ENCODE measurements around the gene OPRD1.
"Not testable (repeated sequence)": the region's sequence is repeated elsewhere in the genome, so short reads cannot be mapped to it uniquely, and the experiment has no call there.

The OPRD1 gene

DNA sequence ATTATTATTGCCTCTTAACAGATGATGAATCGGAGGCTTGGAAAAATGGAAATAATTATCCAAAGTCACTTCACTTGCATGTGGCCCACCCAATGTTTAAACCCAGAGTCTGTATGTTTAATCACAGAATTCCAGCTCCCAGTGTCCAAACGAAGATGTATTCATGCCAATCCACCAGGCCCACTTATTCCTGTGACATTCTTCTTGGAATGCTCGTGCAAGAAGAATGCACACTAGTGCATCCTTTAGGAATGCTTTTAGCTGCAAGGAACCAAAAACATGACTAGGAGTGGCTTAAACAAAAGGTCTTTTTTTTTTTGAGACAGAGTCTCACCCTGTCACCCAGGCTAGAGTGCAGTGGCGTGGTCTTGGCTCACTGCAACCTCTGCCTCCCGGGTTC lies 8.9 kb upstream of the OPRD1 start:
- DNase-seq, result no peak

DNA sequence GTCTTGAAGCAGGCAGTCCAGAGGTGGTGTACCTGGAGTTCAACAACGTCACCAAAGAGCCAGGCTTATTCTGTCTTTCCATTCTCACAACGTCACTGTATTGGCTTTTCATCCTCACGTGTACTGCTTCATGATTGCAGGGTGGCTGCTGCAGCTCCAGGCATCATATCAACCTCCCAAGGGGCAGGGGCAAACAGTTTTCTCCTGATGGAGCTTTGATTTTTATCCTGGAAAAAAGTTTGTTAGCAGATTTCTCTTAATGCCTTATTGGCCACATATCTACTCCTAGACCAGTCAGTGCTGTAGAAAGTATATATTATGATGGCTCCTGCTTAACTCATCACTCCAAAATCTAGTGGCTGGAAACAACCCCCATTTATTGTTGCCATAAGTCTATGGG lies 8.3 kb upstream of the OPRD1 start:
- DNase-seq, result no peak

DNA sequence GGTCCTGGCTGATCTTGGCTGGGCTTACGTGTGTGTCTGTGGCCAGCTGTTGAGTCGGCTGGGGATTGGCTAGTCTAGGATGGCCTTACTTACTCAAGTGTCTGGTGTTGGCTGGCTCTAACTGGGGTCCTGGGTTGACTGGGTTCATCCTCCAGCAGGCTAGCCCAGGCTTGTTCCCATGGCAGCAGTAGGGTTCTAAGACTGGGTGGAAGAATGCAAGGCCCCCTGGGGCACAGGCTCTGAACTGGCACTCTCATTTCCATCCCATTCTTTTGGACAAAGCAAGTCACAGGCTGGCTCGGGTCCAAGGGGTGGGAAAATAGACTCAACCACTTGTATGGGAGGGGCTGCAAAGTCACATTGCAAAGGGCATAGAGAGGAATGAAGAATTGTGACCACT lies 7.9 kb upstream of the OPRD1 start:
- no peak for DNase-seq

- no peak for DNase-seq
Observed at GRCh38 chr1:28807046-28807445, 4.9 kb upstream of the OPRD1 start.

DNA sequence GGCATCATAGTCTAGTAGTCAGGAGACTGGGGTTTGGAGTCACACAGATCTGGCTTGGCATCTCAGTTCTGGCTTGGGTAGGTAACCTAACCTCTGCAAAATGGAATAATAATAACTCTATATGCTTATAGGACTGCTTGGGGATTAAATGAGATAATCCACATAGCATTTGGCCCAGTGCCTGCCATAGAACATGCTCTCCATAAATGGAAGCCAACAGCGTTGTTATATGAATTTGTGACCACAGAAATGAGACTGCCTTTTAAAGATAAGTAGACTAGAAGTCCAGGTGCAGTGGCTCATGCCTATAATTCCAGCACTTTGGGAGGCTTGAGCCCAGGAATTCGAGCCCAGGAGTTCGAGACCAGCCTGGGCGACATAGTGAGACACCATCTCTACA lies 4.0 kb upstream of the OPRD1 start:
- DNase-seq, result no peak

DNA sequence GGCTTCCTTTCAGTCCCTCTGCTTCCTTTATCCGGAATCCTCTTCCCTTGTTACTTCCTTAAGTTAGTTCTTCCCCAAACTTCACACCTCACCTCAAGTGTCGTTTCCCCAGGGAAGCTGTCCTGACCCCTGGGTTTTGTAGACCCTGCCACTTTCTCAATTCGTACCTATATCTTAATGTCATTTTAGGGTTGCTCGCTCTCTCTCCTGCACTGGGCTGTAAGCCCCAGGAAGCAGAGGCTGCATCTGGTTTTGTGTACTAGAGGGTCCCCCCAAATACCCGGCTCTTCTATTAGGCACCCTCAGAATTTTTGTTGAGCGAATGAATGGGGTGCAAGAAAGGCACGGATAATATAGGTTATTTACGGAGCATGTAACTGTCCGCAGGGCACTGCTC lies 603 bp upstream of the OPRD1 start:
- DNase-seq, result no peak

DNA sequence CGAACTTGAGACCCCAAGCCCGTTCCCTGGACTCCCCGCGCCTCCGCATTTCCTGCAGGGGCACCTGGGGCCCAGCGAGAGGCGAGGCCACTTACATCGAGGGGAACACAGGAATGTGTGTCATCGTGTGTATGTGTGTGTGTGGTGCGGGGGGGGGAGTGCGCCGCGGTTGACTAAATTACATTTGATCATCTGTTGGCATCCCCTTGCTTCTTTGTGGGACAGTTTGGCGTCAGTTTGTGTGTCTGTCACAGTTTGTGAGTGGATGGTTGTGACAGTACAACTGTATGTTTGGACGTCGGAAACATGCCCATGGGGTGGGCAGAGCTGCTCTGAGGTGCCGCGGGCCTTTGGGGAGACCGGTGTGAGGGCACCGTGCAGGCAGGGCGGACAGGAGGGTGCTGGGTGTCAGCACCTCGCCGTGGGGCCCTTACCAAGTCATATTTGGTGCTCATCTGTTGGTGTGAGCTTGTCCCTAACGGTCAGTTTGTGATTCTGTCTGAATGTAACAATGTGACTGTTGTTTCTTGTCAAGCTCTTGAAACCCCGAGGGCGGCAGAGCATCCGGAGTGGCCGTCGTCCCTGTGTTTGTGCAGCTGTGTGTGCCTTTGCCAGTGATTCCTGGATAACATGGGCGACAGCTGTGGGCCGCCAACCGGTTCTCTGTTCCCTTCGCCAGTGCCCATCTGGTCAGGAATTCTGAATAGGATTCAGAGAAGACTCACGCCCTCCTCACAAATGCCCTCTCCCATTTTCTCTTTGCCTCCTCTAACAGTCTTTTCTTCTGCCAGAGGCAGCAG lies 899 bp downstream of the OPRD1 start:
- no peak for DNase-seq

GRCh38 chr1:28813931-28814465 lies 2.0 kb downstream of the OPRD1 start:
- DNase-seq, result no peak

- DNase-seq, result no peak
Observed at GRCh38 chr1:28815533-28816185, 3.7 kb downstream of the OPRD1 start.

- no peak for DNase-seq
Observed at GRCh38 chr1:28817133-28817532, 5.2 kb downstream of the OPRD1 start.

- DNase-seq, result no peak
Observed at GRCh38 chr1:28819020-28819419, 7.0 kb downstream of the OPRD1 start.

DNA sequence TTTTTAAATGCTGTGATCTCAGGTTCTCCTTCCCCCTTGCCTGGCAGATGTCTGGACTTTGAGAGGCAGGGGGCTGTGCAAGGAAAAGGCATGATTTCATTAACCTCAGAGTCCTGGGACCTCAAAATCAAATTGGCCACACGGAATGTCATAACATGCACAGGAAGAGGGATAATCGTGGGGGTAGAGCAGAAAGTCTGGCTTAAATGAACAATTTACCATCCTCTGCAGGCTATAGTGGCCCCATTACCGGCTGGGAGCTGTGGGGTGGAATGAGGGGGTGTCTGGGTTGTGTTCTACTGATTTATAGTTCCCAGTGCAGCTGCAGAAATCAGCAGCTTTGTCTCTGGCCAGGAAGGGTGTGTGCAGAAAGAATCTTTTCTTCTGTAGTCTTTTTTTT lies 10.8 kb downstream of the OPRD1 start:
- DNase-seq, result no peak

DNA sequence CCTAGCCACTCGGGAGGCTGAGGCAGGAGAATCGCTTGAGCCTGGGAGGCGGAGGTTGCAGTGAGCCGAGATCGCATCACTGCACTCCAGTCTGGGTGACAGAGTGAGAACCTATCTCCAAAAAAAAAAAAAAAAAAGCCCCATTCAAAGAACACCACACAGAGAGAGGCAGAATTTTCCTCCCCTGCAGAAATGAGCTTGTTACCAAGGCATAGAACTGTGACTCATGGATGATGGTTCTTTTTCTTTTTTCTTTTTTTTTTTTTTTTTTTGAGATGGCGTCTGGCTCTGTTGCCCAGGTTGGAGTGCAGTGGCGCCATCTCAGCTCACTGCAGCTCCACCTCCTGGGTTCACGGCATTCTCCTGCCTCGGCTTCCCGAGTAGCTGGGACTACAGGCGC lies 12.1 kb downstream of the OPRD1 start:
- DNase-seq, result not testable (repeated sequence)

DNA sequence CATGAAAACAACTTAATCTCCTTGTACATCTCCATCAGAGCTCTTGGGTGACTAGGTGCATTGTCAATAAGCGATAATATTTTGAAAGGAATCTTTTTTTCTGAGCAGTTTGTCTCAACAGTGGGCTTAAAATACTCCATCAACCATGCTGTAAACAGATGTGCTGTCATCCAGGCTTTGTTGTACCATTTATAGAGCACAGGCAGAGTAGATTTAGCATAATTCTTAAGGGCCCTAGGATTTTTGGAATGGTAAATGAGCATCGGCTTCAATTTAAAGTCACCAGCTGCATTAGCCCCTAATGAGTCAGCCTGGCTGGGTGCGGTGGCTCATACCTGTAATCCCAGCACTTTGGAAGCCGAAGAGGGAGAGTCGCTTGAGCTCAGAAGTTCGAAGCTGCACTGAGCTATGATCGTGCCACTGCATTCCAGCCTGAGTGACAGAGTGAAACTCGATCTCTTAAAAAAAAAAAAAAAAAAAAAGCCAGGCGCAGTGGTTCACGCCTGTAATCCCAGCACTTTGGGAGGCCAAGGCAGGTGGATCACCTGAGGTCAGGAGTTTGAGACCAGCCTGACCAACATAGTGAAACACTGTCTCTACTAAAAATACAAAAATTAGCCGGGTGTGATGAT lies 16.4 kb downstream of the OPRD1 start:
- DNase-seq, result not testable (repeated sequence)

DNA sequence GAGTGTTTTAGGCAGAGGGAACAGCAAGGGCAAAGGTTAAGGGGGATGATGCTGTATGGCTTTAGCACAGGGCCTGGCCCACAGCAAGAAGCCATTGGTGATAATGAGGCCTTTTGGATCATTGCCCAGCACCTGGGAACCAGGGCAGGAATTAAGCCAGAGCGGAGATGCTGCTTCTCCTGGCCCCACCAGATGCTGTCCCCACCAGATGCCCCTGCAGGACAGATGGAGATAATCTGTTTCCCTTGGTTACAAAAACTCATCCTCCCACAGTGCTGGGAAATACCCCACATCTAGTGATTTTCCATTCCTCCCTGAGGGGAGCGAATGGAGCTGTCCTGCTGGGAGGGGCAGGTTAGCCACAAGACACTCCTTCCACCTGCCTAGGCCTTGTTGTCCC lies 18.8 kb downstream of the OPRD1 start:
- DNase-seq, result no peak

DNA sequence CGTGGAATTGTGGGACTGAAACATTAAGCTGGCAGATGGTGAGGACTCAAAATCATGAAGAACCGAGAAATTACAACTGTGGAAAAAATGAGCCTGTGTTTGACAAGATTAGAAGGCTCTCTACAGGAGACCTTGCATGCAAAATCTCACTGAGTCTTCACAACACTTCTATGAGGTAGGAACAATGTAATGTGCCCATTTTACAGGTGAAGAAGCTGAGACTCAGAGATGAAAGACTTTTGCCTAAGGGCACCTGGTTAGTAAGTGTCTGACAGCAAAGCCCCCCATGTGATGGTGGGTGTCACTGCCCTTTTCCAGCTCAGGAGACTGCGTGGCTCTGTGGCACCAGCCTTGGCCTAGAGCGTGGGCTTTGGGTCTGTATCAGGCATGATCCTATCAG lies 21.0 kb downstream of the OPRD1 start:
- DNase-seq, result no peak

- no peak for DNase-seq
Observed at GRCh38 chr1:28833381-28833780, 21.4 kb downstream of the OPRD1 start.

DNA sequence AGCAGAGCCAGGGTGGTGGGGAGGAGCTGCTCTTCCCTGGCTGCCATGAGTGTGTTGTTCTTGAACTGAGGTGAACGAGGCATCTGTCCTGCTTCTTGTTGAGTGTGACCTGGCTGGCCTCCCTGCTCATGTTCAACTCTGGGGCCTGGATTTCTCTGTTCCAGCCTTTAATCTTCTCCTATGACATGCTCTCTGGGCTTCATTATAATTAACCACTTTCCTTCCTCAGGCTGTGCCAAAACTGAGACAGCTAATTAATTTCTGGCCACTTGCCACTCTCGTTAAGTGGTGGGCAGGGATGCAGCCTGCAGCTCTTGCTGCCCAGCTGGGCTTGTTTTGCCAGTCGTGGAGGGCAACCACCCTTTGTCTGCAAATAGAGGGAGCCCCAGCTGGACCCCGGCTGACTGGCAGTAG lies 23.3 kb downstream of the OPRD1 start:
- DNase-seq, result no peak

DNA sequence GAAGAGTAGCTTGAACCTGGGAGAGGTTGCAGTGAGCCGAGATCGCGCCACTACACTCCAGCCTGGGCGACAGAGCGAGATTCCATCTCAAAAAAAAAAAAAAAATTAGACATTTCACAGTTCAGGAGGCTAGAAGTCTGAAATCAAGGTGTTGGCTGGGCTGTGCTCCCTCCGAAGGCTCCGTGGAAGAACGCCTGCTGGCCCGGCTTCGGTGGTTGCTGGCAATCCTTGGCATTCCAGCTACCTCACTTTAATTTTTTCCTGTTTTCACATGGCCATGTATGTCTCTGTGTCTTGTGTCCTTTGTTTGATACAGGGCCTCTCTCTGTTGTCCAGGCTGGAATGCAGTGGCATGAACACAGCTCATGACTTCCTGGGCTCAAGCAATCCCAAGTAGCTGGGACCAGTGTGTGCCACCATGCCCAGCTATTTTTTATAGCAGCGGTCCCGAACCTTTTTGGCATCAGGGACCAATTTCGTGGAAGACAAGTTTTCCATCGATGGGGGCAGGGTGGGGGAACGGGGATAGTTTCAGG lies 24.5 kb downstream of the OPRD1 start:
- no peak for DNase-seq

GRCh38 chr1:28840928-28841544 lies 29.1 kb downstream of the OPRD1 start:
- no peak for DNase-seq

GRCh38 chr1:28845786-28846543 lies 34.0 kb downstream of the OPRD1 start:
- DNase-seq, result no peak

- not testable (repeated sequence) for DNase-seq
Observed at GRCh38 chr1:28847207-28847606, 35.2 kb downstream of the OPRD1 start.

Measured in SW 1271 (cell line).